Mucosa of gallbladder (tissue), 1 donor: Measurements from ENCODE around the gene DCTN3. TPM values are rescaled to one million over a fixed set of nuclear protein-coding genes. Genes with fewer than 3 reads are reported as not detected.
A peak's percentile ranks its signal among the peaks of the same experiment; 100 is the strongest.

ENCODE experiments used
- DNase-seq: peaks from one replicate; pipeline ENCODE4 v3.0.0-alpha.2; 2020; ENCODE audit warnings: low spot score
- total RNA-seq: library from RNA; stranded (reverse); gene quantifications from one replicate; pipeline ENCODE4 v1.2.1, GENCODE V29; 2021
- donor health status: DM: no; HTN: no; CAD: no.

DCTN3 gene
- total RNA-seq, 1 donor from 2014 or later: 81.9 TPM

DNA sequence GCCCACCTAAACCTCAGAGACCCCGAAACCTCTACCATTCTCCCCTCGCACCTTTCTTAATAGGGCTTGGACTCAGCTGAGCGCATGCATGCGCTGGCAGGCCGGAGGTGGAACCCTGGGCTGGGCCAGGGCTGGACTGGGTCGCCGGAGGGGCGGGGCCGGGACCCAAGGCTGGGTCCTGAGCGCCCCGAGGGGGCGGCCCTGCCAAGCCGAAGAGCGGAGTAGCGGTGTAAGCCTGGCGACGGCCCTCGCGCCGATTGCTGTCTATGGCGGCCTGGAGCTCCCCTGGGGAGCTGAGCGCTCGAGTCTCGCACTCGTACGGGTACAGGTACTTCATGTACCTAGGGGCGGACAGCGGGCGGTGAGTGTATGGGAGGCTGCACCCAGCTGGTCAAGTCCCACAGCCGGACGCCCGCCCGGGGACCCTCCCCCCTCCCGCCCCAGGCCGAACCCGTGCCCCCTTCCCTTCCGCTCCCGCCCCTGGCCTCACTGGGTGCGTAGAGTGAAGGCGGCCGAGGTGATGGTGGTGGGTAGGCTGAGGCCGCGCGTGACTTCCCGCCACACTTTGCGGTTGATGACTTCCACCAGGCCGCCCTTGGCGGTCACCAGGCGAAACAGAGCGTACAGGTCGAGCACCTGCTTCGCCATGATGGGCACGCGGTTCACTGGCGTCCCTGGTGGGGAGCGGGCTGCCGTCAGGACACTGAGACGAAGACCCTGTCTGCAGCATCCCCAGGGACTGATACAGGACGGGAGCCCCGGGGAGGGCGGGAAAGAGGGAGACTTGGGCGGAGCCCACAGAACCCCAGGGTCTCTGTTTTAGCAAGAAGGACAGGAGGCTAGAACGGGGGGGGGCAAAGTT lies 3.3 kb upstream of the DCTN3 start:
- DNase-seq: no peak

DNA sequence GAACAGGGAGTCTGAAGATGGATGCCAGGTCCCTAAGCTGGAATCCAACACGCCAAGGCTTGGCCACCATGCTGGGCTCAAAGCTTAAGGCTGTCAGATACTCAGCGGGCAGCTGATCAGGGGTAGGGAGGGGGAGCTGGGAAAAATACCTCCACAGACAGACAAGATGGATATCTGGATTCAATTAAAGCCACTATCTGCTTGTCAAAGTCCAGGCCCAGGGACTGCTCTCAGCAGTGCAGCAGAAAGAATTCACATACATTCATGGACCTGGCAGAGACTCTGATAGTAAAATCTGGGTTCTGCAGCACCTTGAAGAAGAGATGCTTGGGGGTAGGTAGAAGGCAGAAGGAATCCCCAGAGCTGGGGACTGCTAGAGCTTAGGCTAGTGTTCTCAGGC lies 5.2 kb downstream of the DCTN3 start:
- DNase-seq: no peak

DNA sequence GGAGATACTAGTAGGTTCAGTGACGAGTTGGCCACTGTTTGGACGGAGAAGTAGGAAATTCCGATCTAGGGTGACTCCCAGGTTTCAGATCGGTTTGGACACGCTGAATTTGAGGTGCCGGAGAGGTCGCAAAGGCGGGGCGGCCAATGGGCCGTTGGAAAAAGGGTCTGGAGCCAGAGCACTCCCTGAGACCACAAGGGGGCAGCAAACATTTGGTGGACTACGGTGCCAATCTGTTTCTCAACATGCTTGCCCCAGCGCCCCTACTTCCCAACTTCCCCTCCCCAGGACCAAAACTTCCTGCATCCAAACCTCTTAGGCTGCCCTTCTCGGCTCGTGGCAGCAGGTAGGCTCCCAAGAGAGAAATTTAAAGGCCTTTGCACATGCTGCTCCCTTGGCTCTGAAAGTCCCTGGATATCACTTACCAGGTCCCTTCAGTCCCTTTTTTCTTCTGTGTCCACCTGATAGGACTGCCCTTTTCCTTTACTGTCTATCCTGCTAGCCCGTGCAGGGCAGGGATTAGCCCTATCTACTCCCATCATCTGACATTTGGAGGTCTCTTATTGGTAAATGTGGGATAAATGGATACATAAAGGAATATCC lies 7.4 kb downstream of the DCTN3 start:
- DNase-seq: peak; percentile 84

DNA sequence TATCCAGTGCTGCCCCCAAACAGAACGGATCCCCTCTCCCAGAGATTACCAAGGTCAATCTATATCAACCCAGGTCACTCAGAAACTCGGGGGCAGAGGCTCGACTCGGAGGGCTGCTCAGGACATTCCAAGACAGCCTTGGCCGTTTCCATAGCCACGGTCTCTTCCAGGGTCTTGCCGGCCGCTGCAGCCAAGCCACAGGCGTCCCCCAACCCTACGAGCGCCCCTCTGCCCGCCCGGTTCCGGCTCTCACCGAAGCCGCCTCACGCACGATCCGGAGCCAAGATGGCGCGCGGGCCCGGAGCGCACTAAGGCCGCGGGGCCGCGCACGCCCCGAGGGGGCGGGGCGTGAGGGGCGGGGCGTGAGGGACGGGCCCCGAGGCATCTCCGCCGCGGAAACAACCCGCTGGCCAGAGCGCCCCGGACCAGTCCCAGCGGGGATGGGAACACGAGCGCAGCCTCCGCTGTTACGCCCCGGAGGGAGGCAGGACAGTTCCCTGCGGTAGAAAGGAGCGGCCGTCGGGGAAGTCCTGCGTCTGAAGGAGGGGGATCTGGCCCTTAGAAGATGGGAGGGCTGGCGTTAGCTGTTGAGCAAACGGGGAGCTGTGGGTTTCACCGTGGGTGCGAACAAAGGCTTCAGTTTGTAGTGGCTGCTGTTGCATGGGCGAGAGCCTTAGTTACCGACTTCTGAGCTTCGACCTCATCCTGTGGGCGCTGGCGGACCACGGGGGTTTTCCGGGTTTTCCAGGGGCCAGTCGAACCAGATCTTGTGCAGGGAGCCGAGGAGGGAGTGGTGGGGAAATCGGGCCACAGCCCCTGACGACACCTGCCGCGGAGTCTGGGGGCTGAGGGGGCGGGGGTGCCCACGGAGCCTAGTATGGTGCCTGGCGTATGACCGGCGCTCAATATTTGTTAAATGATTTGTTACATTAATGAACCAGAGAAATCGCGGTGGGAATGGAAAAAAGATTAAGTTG lies 8.2 kb downstream of the DCTN3 start, which contains the start of gene RPP25L:
TSS of gene RPP25L (minus strand) at position 287 of the 977 bp plus-strand sequence. CDS start 801 bp downstream, outside the sequence.
- peak; percentile 89 for DNase-seq

DNA sequence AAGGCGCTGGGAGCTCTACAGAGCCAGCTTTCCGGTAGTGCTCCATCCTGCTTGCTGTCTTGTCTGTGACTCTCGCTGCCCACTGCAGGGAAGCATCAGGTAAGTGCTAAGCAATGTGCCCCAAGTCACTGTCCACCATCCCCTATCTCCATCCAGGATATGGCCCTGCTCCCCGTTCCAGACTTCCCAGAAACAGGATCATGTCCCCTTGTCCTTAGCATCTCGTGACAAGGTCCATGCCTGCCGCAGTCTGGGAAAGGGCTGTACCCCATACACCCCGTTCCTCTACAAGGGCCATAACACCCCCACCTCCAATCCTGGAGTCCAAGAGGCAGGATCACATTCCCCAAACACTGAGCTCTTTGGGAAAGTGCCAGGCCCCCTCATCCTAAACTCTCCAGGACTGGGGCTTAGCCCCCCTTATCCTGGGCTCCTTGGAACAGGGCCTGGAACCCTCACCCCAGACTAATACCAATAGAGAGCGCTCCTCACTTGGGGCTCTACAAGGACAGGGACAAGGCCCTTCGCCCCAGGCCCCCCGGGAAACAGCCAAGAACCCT lies 9.0 kb downstream of the DCTN3 start:
- no peak for DNase-seq

DNA sequence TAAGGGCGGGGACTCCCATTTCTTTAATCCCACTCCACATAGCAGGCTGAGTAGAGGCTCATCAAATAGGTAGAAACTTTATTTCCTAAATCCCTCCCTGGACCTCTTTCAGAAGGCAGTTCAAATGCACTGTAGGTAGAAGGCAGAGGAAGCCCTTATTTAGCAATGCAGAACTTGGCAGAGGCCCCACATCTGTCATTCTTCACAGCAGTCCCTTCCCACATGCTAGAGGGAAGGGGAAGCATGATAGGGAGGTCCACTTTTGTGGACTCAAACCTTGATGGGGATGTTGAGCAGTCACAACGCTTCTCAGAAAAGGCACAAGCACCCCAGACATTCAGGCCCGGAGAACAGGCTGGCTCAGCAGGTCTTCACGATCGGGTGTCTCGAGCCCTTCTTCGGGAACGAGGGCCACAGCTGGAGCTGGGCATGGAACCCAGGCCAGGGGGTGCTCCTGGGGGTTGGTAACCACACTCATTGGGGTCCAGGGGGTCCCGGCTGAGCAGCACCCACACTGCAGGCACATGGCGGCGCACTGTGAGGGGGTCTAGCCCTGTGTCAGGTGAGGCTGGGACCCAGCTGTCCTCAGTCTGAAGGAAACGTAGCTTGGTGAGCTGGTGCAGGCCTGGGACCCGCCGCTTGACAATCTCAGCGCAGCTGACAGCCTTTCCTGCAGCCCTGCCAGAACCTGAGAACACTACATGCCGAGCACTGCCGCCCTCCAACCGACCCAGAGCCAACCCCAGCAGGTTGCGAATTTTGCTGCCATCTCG lies 9.7 kb downstream of the DCTN3 start:
- DNase-seq: no peak

DNA sequence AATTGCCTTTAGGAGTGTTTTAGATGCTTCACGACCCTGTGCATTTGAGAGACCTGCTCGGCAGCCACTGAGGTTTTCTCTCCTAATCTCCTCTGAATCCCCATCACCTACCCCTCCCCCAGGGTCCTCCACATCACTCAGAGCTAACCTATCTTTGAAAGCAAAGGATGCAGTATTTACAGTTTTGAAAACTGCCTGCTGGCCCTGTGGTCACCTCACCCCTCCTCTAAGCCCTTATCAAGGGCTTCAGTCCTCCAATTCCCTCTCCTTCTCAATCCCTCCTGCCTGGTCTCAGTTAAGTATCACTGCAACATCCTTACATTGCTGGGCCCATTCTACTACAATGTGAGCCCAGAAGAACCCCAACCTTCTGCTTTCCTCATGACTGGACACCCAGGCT lies 13.0 kb downstream of the DCTN3 start:
- DNase-seq: no peak

DNA sequence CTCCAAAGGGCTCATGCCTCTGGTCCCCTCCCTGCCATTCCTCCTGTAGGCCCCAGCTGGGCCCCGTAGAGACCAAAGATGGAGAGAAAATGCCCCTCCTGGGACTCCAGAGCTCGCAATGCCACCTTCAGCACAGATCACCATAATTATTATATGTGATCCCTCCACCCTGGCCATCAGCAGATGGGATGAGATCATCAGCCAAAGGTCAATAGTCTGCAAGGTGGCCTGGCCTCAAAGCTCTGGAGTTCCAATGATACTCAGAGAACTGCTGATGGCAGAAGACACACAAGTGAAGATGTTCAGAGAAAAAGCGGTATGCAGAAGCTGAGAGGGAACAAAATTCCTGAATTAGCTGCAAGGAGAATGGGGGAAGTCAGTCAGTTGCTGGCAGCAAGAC lies 13.4 kb downstream of the DCTN3 start:
- no peak for DNase-seq

DNA sequence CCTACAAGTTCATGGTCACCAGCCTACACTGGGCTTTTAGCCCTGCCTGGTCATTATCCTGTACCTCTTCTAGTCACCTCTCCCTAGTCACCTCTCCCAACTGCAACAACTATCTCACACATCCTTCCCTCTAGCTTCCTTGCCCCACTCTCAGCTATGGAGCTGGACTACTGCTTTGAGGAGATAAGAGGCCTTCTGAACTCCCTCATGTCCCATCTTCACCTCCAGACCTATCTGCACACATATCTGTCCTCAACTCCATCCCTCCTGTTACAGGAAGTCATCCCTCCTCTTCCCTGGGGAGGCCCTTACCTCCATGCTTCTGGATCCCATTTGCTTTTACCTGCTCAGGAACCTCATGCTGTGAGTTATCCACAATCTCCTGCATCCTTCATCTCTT lies 14.1 kb downstream of the DCTN3 start:
- DNase-seq: no peak

DNA sequence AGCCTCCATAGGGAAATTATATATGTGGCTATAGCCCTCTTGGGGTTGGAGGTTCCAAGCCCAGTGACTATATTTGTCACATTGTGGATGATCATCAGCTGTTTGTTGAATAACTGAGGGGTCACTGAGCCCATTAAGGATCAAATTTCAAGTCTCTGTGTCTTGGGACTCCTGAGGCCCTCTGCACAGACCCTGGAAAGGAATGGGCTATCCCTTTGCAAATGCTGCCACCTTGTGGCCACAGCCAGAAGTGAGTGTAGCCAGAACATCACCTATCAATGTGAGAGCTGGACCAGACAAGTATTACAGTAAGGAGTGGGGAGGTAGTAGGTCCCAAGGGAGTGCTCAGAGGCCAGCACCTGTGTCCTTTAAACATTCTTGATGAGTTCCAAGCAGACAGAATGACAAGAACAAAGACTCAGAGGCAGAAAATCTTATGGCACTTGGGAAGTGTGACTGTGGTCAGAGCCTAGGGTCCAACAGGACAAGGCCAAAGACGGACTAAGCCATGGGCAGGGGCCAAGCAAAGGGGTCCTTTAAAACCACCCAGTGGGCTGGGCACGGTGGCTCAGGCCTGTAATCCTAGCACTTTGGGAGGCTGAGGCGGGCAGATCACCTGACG lies 16.6 kb downstream of the DCTN3 start:
- DNase-seq: peak; percentile 86

DNA sequence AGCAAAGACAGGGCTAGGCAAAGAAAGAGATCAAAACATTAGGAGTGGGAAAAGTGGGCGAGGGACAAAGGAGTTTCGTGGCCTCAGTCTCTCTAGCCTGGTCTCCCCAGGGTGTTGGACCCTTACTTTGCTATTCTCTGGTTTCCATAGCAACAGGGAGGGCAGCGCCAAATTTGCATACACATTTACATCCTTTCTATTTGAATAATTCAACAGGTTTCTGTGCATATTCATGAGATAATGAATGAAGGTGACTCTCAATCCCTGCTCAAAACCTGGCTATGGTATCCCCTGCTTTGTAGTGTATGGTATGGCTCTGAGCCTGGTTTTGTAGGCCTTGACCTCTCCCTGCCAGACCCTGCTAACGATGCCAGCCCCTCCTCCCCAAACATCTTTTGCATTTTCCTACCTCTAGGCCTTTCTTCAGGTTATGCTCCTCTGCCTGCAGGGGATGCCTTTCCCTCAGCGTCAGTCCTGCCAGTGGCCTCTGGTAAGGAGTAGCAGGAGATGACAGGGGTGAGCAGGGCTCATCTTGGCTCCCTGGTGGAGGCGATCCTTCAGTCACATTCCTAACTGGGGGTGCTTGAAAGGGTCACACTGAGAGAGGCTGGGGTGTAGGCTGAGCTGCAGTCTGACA lies 18.2 kb downstream of the DCTN3 start:
- no peak for DNase-seq

DNA sequence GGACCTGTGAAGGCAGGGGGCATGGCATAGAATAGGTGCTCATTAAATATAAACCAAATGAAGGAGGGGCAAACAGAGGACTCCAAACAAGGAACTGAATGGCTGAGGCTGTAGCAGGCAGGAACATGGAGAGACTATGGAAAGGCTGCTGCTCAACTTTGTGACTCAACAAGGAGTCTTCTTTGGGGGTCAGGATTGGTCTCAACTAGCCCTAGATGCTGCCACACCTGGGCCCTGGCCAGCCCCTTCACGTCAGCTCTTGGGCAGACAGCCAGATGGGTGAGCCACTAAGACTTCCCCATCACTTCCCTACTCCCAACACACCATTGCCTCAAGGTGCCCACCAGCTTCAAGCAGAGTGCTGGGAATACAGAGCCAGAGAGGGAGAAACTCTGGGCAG lies 19.4 kb downstream of the DCTN3 start:
- no peak for DNase-seq

DNA sequence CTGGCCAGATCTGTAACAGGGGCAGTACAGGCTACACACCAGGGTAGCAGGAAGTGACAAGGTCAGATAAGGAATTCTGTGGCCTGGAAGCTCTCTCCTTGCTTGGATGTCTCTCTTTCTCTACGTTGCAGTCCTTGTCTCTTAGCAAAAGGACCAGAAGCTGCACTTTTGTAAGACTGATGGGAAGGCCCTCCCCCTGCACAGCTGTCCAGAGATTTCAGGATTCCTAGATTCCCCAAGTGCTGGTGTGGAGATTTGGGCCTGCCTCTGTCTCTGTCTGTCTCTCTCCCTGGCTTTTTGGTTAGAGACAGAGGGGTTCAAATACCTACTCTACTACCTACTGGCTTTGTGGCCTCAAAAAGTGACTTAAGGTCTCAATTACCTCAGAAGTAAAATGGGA lies 20.7 kb downstream of the DCTN3 start:
- DNase-seq: no peak

DNA sequence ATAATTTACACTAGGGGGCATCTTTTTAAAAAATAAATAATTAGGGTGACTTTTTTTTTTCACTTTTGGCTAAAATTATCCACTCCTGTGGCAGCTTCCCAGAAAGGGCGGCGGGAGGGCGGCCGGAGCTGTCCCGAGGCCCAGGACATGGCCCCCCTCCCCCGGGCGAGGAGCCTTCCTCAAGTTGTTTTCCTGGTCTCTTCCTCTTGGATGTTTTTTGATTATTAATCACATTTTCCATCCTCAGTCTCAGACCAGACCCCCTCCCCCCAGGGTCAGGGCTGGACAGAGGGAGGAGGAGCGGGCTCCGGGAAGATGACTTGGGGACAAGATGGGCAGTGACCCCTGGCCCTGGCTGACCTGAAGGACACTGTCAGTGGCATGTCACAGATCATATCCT lies 26.1 kb downstream of the DCTN3 start:
- DNase-seq: no peak

DNA sequence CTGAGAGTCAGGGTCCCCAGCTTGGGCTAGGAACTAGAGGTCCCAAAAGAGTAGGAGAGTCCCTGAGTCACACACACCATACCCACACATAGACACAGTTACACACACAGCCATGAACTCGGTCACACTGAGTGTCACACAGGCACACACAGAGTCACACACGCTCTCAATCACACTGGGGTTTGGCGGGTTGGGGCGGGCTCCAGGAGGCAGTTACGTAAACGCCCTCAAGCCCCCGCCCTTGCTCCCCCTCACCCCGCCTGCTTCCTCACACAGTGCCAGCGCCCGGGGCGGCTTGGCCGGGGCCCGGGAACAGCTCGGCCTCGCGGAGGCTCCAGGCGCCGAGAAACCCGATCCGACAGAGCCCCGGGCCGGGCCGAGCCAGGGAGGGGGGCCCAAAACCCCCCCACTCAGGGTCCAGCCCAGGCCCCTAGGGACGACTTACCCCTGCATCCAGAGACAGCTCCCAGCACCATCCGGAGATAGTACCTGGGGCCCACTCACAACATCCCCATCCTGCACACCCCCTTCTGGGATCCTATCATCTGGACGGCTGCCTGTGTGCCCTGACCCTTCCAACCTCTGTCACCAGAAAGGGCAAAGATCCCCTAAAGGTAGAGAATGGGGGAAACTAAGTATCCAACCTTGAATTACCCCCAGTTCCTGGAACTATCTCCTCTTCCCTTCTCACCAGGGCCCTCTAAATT lies 27.2 kb downstream of the DCTN3 start:
- DNase-seq: no peak

DNA sequence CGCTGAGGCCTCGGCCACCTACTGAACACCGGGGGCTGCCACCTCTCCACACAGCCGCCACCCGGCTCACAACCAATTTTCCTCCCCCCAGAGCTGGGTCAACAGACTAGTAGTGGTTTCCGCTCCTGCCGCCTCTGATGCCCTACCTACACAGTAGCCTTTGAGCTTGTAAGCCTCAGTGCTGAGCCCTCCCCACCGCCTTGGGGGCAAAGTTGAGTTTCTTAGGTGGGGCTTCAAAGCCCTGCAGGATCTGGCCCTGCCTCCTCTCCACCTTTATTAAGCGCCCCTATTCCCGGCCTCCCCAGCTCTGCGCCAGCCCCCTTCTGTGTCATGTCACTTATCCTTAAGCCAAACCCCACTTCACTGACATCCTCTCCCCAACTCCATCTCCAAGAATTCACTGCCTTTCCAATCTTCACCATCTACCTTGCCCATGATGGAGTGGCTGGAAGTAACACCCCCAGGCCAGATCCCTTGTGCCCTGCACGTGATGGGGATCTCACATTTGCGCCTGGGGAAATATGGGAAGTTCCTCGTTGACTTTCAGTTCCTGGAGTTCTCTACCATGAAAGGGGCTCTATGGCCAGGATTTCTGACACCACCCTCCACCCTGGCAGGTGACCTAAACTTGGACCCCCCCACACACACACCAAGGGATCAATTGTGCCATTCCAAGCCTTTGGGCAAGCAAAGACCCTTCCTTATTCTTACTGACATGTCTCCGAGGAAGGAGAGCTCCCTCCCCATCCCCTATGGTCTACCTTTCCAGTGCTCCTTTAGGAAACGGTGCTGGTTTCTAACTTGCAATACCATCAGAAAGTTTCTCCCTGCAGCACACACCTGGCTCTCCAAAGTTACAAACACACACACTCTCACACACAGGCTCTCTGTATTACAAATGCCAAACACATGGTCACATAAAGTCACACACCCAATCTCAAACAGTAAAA lies 28.1 kb downstream of the DCTN3 start:
- DNase-seq: no peak

DNA sequence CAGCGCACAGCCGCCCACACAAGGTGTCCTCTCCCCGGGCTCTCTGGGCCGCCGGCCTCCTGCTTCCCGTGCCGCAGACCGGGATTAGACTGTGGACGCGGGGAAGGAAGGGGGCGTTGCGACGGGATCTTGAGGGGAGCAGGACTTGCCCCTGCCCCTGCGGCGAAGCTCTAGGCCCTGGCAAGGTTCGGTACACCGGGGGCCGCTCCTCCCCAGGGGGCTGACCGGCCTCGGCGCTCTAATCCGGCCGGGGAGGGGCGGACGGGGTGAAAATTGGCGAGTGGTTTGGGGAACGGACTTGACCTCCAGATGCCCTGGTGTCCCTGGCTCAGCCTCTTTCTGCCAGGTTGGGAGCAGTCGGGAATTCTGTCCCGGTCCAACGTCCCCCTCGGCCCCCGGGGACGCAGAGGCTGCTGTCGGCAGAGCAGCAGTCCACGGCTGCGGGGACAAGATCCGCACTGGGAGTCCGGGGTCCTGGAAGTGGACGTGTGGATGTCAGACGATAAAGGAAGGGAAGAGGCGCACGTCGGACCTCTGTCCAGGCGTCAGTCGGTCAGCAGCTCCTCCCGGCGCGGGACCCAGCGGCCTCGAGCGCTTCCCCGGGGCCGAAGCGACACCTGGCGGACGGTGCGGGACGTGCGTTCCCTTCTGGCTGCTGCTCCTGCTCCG lies 28.9 kb downstream of the DCTN3 start:
- DNase-seq: peak; percentile 88
